RKO (cell line): ENCODE measurements around the gene TREX2.

Experiments used
- DNase-seq: peaks from one replicate; pipeline ENCODE4 v3.0.0-alpha.2; 2016; ENCODE audit warnings: low spot score

Gene TREX2

DNA sequence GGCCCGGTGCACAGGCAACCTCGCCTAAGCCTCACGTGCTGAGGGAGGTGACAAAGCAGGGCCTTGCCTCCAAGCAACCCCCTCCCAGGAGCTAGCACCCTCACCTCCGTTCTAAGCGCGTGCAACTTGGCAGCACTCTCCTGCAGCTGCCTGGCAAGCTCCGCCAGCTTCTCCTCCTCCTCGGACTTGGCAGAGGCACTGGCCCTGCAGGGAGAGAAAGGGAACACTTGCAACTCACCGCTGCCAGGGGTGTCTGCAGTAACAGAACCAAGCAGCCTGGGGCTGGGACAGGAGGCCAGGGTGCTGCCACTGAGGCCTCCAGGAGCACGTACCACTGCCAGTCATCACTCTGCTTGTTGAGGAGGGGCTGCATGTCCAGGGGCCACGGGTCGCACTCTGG, 10.3 kb upstream of the TREX2 start:
- DNase-seq = no peak

DNA sequence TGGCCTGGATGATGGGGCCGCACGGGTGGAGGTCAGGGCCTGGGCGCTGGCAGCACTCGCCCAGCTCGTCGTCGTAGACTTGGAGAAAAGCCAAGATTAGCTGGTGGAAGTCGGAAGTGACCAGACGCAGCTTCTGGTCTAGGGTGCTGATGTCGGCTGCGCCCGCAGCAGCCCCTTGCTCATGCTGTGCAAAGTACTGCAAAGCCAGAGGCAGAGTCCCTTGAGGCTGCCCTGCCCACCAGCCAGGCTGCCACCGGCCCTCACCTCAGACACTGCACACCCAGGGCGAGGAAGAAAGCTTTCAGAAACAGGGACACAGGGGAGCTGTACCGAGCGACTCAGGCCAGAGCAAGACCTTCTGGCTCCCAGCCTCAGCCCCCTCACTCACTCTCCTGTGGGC, 9.7 kb upstream of the TREX2 start:
- no peak for DNase-seq

DNA sequence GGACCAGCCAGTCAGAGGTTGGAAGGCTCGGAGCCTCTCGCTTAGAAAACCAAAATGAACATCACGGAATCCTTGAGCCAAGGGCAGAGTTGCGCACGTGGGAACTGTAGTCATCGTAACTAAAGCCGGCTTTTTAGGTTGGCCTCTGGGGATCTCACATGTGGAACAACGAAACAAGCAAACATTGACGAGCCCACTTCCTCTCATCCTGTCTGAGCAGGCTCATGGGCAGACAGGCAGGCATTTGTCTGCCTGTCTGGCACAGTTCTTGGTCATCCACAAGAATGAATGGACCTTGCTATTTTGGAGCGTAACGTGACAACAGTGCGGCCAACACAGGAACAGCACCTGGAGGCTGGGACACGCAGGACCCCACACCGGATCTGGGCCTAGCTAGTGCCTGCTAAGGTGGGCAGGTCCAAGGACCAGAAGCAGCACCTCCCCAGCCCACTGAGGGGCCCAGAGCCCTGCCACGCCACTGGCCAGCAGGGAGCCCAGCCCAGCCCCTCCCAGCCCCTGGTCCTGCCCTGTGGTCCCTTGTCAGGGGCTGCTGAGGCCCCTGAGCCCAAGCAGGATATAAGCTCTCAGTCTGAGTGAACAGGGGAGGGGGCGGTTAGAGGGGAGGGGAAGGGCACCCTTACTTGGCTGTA, 9.2 kb upstream of the TREX2 start:
- no peak for DNase-seq

DNA sequence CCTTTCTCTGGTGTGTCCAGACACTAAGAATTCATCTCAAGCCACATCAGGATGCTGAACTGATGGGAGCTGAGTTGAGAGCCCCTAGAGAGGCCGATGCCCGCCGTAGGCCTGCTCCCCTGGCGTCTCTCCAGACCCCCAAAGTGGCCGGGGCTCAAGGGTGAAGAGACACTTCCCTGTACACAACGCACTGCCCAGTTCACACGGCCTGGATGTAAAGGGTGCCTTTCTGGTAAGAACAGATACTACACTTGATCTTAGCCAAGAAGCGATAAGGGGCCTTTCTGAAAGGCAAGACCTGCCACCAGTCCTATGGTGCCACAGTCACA, 5.1 kb upstream of the TREX2 start:
- DNase-seq = no peak

DNA sequence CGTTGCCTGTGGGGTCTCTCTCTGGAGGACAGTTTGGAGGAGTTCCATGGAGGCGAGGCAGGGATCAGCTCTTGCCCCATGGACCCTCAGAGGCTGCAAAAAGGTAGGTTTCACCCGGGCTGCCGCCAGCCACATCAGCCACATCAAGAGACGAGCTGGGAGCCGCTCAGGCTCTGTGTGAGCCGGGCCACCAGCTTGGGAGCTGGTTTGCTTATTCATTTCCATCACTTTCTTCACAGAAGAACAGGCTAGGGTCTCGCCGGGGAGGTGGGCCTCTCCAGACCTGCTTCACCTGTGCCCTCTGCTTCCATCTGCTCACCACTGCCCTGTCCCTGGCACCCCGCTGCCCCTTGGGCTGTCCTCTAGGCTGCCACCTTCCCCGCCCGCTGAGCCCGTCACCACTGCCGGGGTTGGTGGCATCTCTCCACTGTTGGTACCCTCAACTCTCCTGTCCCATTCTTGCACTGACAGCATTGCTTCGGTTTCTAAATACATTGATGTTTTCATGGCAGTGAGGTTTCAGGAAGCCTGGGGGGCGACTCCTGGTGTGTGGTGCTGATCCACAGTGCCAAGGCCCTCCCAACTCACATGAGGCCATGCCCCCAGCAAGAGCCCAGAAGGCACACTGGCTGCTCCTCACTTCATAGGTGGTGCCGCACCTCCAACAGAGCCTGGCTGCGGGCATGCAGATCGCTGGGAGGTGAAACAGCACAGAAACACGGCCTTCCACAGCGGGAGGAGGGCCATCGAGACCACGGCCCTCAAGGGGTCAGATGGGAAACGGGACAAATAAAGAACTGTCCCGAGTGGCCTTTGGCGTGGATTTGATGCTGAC, 4.5 kb upstream of the TREX2 start:
- DNase-seq = no peak

DNA sequence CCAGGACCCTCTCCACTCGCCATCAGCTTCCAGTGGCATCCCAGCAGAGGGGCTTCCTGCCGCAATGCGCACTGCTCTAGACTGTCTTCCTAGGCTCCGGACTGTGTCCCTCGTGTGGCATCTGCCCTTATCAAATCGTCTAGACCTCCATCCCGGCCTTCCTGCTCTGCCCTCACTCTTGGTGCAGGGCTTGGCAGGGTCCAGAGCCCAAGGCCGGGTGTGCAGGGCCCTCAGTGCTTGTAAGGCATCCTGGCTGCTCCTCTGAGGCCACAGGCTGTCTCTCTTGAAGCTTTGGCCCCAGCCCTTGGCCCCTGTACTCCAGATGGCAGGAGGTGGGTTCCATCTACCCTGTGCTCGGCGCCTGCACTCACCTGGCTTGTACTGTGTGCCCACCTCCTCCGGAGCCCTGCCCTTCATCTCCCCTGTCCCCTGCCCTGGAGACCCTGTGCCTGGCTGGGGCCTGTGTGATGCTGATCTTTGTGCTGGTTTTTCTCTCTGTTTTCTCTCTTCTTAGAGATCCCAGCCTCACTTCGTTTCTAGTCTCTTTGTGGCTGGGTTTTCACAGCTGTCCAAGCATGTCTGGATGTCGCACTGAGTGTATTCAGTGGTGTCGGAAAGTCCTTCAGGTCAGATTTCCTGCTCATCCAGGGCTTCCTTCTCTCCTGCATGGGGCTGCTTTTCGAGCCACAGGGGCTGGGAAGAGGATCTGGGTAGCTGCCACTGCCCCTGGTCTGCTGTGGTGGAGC, 3.7 kb upstream of the TREX2 start:
- no peak for DNase-seq

DNA sequence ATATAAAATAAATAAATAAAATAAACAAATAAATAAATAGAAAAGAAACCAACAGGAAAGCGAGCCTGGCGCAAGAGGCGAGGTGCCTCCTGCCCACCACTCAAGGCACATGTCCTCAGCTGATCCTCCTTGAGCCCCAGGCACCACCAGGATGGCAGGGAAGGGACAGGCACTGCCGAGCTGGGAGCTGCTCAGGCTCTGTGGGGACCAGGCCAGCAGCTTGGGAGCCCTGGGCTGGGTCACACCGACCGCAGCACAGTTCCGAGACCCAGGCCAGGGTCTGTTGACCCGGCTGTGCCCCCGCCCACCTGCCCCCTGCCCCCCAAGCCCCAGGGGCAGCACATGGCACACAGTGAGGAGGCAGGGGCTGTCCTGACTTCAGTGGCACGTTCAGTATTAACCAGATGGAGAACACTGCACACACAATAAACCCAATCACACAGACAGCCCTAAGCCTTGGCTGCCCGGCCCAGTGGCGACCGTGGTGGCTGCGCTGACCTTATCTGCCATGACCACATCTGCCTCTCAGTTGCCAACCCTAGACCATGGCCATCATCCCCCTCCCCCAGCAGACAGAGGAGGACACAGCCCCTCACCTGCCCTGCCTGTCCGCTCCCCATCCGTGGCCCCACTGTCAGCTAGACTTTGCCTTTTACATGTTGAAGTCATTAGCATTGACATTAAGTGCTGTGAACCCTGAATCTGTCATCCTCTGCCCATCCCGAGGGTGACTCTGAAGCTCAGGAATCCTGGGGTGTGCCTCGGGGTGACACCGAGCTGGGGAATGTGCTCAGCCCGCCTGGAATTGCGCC, 2.9 kb upstream of the TREX2 start:
- DNase-seq = no peak

DNA sequence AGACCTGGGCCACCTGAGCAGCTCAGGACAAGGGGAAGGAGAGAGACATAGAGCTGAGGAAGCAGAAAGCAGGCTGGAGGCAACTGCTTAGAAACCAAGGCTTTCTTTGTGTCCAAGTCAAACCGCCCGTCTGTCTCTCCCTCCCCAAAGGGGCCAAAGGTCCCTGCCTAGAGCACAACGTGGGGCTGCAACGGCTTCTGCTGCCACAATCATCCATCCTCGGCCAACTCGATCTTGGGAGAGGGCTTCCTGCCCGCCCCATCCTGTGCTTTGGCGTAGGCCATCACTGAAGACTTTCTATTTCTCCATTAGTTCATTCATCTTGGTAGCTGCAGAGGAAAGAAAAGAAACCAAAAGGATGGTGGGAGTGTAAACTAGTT, 1.7 kb upstream of the TREX2 start:
- no peak for DNase-seq

DNA sequence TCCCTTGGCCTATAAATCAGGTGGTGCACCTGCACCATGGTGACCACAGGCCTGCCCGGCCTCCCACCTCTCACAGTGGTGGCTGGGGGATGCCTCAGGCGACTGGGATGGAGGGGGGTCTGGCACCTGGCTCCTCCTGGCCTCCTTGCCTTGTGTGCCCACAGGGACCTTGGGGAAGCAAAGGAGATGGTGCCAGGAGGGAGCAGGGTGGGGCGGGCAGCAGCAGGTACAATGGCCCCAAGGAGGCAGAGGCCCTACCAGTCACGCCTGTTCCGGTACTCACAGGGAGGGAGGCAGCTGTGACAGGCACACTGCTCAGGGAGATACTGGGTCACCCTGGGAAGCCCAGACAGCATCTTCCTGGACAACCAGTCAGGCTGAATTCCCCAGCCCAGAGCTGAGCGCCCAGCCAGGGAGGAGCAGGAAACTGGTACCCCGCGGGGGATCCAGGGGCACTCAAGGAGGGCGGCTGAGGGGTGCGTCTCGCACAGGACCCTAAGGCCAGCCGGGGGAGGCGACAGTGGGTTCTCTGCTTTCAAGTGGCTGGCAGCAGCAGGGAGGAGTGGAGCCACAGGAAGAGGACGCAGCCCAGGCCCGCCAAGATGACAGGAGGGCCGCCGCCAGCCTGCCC, 1.2 kb upstream of the TREX2 start:
- DNase-seq = no peak

DNA sequence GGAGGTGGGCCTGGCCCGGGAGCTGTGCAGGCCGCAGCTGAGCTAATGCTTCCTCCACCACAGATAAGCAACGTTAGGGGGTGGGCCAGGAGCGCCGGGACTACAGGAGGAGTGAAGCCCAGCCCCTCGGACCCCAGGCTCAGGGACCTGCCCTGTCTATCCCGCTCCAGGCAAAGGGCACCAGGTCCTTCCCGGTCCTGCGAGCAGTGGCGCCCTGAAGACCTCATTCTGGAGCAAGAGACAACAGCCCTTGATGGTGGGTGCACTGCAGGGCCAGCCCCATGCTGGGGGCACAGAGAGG, 730 bp upstream of the TREX2 start:
- DNase-seq = no peak

DNA sequence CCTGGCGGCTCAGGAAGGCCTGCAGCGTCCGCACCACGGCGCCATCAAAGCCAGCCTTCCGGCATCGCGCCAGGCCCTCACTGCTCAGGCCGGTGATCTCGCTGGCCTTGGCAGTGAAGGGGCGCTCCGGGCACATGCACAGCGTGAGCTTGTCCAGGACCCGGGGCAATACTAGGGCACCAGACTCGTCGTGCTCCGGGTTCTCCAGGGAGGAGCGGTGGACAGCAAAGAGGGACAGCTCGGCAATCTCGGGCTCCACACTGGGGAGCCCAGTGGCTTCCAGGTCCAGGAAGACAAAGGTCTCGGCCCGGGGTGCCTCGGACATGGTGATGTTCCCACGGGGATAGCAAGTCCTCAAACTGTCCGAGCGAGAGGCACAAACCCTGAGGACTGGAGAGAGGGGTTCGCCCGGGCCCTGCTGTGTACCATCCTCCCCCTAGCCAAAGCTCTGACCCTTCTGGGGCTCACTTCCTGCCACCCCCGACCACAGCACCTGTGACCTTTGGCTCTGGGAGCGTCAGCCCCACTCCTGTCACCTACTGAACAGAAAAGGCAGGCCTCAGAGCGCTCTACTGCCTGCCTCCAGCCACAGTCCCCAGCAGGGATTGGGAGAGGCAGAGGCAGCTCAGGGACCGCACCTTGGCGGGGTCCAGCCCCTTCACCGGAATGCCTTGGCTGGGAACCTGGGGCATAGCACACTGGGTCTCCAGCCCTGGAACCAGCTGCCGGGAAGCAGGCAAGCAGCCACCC, 575 bp downstream of the TREX2 start:
- DNase-seq = no peak

DNA sequence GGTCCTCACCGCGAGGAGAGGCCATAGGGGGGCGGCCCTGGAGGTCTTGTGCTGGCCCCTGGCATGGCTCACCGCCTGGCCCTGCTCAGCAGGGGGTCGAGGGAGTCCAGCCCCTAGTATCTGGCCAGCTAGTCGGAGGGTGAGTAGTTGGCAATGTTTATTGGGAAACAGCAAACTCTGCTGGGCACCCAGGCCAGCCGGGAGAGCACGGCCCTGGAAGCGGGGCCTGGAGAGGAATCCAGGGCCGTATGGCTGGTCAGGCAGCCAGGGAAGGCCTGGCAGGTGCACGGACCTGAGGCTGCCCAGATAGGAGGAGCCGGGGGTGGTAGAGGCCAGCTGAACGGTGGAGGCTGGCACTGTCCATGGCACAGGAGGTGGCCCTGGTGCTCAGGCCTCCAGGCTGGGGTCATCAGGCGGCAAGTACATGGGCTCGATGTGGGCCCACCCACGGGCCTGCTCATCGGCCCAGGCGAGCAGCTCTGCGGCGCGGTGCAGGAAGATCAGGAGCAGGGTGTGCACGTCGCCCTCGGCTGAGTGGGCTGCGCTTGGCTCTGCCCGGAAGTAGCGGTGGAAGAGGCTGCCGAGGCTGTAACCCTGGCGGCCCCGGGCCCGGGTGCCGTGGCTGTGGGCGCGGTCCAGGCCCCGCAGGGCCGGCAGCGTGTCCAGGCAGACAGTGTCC, 1.4 kb downstream of the TREX2 start:
- no peak for DNase-seq

DNA sequence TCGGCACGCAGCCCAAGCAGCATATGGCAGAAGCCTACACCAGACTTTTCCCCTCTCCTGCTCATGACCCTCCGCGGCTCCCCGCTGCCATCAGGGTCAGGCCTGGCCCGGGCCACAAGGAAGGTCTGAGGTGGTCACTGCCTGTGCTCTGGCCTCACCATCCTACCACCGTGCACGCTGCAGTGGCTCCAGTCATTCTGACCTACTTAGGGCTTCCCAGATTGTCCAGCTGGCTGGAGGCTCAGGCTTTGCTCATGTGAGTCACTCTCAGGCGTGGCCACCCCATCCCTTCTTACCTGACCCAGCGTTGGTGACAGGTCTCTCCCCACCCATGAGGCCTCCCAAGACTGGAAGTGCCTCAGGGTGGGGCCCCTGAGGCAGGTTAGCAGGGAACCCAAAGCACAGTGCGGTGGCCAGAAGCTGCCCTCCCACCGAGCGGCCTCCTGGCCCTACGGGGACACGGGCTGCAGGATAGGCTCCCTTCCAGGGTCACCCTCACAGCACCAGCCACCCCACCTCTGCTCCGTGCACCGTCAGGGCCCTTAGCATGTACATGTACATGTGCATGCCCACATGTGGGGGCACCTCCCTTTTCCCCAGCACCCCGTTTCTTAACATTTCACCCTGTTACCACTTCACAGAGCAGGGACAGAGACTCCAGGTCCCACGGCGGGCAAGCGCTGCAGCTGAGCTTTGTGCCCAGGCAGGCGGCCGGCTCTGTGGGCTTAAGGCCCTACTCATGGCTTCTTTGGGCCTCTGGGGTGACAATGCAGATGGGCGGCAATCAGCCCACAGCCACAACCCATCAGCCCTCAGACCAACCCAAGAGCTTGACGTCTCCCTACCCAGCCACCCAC, 2.2 kb downstream of the TREX2 start:
- no peak for DNase-seq

DNA sequence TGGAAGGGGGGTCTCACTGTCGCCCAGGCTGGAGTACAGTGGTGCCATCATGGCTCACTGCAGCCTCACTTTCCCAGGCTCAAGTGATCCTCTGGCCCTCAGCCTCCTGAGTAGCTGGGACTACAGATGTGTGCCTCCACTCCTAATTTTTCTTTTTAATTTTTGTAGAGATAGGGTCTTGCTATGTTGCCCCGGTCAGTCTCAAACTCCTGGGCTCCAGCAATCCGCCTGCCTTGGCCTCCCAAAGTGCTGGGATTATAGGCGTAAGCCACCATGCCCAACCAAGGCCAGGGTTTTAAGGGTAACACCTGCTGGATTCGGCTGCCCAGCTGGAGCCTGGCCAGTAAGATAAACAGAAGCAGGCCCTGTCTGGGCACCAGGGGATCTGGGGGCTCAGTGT, 3.4 kb downstream of the TREX2 start:
- DNase-seq = no peak

DNA sequence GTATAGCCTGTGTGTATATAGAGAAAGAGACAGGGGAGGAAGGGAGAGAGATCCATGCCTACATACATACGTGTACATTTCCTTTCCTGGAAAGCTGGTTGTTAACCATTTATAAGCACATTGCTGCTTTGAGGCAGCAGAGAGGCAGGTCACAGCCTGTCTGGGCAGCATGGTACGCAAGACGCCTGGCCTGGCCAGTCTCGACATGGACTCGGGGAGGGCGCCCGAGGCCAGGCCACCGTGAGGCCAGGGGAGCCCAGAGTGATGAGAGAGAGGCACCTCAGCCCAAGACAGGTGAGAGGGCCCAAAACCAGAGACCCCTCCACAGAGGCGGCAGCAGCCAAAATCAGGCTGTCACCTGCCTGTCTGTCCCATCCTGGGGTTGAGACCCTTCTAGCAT, 3.9 kb downstream of the TREX2 start:
- DNase-seq = no peak

DNA sequence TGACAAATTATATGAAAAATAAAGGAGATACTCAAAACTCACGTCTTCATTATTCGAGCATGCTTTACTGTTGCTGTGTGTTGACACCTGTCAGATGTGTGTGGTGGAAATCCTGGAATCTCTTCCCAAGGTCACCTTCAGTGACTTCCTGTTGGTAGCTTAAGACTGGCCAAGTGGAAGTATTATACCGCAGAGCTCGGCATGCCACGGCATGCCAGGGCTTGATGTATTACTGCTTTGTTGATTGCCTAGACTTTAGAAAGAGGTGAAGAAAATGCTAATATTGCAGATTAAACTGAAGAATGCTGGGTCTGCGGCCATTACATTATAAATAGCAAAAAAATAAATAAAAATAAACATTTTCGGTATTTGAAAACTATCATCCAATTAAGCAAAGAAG, 4.6 kb downstream of the TREX2 start:
- DNase-seq = no peak

DNA sequence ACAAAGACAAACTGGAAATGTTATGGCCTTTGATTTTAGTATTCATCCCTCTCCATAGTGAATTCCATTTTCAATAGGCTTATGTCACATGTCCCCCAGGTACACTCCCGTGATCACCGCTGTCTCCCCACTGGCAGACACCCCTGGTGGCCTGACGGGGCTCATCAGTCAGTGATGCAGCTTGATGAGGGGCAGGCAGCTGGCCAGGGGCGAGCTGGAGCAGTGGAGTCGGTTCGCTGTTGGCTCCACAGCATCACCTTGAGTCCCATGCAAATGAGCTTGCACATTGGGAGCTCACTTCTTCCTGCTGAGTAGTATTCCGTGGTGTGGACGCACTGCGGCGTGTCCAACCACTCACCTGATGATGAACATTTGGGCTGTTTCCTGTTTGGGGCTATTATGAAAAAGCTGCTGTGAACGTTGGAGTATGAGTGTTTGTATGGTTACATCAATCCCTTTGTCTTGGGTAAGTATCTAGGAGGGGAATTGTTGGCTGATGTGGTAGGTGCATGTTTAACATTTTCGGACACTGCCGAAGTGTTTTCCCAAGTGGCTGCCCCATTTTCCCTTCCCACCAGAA, 5.2 kb downstream of the TREX2 start:
- no peak for DNase-seq

DNA sequence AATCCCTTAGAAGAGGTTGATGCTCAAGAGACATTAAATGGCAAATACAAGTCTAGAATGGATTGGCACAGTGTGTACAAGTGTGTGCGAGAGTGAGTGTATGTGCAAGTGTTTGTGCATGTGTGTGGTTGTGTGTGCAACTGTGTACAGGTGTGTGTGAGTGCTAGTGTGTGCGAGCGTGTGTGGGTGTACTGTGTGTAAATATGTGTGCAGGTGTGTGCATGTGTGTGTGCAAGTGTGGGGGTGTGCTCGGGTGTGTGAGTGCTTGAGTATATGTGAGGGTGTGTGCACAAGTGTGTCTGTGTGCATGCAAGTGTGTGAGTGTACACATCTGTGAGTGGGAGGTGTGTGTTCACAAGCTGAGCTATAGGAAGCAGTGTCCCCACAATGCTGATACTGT, 5.9 kb downstream of the TREX2 start:
- no peak for DNase-seq

DNA sequence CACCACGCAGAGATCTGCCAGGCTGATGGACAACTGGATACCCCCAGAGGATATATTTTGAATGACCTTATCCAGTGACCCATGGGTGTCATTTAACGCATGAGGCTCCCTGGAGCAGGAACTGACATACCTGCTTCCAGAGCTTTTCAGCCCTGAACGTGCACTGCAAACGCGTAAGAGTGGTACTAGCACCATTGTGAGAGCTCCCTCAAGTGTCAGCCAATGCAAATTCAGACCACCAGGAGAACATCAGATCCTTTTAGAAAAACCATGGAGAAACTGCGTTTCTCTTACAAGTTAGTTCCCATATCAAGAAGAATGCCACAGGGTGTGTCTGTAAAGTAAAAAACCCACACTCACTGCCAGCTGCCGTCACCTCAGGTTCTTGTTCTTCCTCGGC, 7.3 kb downstream of the TREX2 start:
- DNase-seq = no peak

DNA sequence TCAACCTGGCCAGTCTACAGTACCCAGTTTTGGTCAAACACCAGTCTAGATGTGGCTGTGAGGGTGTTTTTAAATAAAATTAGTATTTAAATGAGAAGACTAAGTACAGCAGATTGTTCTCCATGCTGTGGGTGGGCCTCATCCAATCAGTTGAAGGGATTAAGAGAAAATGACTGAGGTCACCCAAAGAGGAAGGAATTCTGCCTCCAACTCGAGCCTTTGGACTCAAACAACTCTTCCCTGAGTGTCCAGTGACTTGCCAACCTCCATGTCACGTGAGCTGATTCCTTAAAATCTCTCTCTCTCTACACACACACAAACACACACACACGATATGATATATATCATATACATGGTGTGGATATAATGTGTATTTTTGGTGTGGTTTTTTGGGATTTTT, 10.0 kb downstream of the TREX2 start:
- DNase-seq = no peak
